ENCODE measurements around the gene RAPH1.

Gene RAPH1

DNA sequence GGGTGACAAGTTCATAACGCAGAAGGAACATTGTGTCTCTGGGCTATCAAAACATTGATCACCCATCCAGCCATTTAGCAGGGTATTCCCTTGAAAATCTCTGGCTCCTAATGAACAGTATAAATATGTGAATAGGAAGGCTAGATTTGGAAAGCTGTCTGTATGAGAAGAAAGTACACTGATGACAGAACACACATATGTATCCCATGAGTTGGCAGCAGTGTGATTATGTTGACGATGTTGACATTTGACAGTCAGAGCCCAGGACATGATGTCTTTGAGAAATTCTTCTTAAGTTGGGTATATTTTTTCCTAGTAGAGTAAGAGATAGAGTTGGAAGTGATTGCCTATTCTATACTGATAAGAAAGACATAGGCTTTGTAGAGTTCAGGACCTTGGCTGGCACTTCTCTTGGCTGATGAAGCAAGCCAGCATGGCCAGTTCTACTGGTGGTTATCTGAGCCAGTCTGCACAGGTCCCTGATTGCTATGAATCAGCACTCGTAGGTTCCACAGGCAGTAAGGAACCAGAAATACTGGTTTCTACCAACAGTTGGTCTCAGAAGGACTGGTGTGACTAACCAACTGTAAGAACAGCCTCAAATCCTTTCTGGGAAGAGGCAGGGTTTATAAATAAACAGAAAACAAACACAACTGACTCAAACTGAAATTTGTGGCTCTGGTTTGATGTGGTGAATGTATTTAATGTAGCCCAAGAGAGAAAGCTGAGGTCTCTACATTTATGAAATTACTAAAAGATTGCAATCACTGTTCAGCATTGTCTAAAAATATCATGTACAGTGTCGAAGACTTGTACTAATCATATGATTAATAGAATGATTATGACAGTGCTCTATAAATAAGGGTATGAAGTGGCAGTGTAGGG is 43.9 kb upstream of the RAPH1 start:
- H3K9ac ChIP-seq (ENCODE audit: insufficient read length) = no peak overlapping the region
- no peak overlapping the region for H3K4me3 ChIP-seq
- no peak overlapping the region for H3K27ac ChIP-seq
- no peak for DNase-seq (ENCODE audit: low read depth, low spot score)
- no peaks in the 10 kb centered on the region for H3K9me3 ChIP-seq (ENCODE audit: low read depth, low read length)
- no peak for TF ChIP-seq FOXP2 (optimal IDR thresholded peaks at IDR 0.05; ENCODE audit: control extremely low read depth, extremely low read length, insufficient read depth)
- no peaks in the 10 kb centered on the region for H3K36me3 ChIP-seq (ENCODE audit: insufficient read depth, low read length)

DNA sequence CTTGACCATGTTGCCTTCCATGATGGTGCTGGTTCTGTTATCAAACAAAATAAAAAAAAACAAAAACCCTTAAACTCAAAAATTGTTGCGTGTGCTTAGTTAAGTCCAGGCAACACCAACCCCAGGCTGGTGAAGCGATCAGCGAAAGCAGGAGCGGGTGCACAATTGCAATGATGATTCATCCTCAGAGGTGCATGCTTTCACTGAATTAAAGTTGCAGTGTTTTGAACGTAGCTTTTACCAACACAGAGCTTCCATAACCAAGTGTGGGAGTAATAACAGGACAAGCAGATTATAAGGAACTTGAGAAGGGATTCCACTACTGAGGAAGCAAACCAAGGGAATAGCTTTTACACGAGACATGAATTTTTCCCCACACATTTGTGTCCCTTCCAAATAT is 39.7 kb upstream of the RAPH1 start:
- Histone ChIP-seq H3K9me3 (ENCODE audit: low read depth, low read length) (no peaks in the 10 kb centered on the region), H3K4me3 (no peak overlapping the region), H3K36me3 (ENCODE audit: insufficient read depth, low read length) (no peaks in the 10 kb centered on the region), H3K9ac (ENCODE audit: insufficient read length) (no peak overlapping the region), H3K27ac (no peak overlapping the region)
- TF ChIP-seq POLR2AphosphoS5 (IDR thresholded peaks at IDR 0.05; ENCODE audit: borderline replicate concordance, low read depth, low read length) (no peak), EZH2 (IDR thresholded peaks at IDR 0.05) (no peak), FOXP2 (optimal IDR thresholded peaks at IDR 0.05; ENCODE audit: control extremely low read depth, extremely low read length, insufficient read depth) (no peak)
- no peak for DNase-seq (ENCODE audit: low read depth, low spot score)

DNA sequence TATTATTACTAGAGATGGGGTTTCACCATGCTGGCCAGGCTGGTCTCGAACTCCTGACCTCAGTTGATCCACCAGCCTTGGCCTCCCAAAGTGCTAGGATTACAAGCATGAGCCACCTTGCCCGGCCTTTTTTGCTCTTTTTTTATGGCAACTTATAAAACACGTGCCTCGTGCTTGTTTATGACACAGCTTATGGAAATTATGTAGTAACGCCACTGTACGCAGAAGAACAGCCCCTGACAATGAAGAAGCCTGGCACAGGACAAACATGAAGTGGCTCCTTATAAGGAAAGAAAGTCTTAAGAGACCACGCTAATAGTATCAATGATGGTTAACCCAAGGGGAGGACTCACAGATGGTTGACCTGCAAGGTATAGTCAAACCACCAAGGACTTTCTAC is 37.2 kb upstream of the RAPH1 start:
- no peak for DNase-seq (ENCODE audit: low read depth, low spot score)
- no peak overlapping the region for H3K9ac ChIP-seq (ENCODE audit: insufficient read length)
- no peak overlapping the region for H3K27ac ChIP-seq
- H3K9me3 ChIP-seq (ENCODE audit: low read depth, low read length) = no peaks in the 10 kb centered on the region
- no peak overlapping the region for H3K4me3 ChIP-seq
- TF ChIP-seq FOXP2 (optimal IDR thresholded peaks at IDR 0.05; ENCODE audit: control extremely low read depth, extremely low read length, insufficient read depth) = no peak
- no peak for TF ChIP-seq POLR2AphosphoS5 (IDR thresholded peaks at IDR 0.05; ENCODE audit: borderline replicate concordance, low read depth, low read length)
- TF ChIP-seq EZH2 (IDR thresholded peaks at IDR 0.05) = no peak
- H3K36me3 ChIP-seq (ENCODE audit: insufficient read depth, low read length) = no peaks in the 10 kb centered on the region

DNA sequence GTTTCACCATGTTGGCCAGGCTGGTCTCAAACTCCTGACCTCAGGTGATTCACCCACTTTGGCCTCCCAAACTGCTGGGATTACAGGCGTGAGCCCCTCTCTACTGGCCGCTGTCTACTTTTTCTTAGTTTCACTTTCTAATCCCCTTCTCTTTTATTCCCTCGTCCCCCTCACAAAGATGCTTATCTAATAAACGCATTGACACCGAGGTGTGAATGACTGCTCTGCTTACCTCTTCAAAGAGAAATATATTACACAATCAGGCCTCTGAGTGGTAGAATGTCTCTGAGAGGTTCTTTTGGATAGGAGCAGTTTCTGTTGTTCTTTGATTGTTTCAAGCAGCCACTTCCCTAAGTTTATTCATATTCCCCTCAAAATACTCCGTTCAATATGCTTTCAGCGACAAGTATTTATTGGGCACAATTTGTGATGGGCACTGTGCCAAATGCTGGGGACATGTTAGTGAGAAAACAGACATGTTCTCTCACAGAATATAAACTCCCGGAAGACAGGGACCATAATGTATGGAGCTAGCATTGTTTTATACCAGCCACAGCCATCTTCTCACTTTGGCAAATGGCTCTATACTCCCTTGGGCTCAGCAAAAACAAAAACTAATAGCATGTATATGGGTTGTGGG is 34.7 kb upstream of the RAPH1 start:
- Histone ChIP-seq H3K27ac (no peak overlapping the region), H3K9ac (ENCODE audit: insufficient read length) (no peak overlapping the region), H3K9me3 (ENCODE audit: low read depth, low read length) (no peaks in the 10 kb centered on the region), H3K4me3 (no peak overlapping the region), H3K36me3 (ENCODE audit: insufficient read depth, low read length) (no peaks in the 10 kb centered on the region)
- DNase-seq (ENCODE audit: low read depth, low spot score) = no peak
- no peak for TF ChIP-seq EZH2 (IDR thresholded peaks at IDR 0.05)
- TF ChIP-seq POLR2AphosphoS5 (IDR thresholded peaks at IDR 0.05; ENCODE audit: borderline replicate concordance, low read depth, low read length) = no peak
- no peak for TF ChIP-seq FOXP2 (optimal IDR thresholded peaks at IDR 0.05; ENCODE audit: control extremely low read depth, extremely low read length, insufficient read depth)

DNA sequence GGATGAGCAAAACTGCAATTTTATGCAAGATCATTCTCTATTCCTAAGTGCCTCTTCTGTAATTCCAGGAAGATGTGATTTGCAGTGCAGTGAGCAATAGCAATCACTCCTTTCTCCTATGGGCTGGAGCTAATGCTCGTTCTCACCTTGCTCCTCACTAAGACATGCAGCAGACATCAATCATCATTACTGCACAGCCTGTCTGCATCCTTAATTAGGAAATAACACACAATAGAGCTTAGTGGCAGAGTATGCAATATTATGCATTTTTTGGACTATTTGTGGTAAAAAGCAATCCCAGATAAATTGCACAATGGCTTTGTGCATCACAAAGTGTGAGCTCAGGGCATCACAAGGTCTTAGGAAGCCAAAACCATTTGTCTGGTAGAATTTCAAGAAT is 32.6 kb upstream of the RAPH1 start:
- no peak overlapping the region for H3K9ac ChIP-seq (ENCODE audit: insufficient read length)
- no peak overlapping the region for H3K27ac ChIP-seq
- no peak overlapping the region for H3K4me3 ChIP-seq
- H3K36me3 ChIP-seq (ENCODE audit: insufficient read depth, low read length) = no peaks in the 10 kb centered on the region
- no peaks in the 10 kb centered on the region for H3K9me3 ChIP-seq (ENCODE audit: low read depth, low read length)
- TF ChIP-seq EZH2 (IDR thresholded peaks at IDR 0.05) (no peak), POLR2AphosphoS5 (IDR thresholded peaks at IDR 0.05; ENCODE audit: borderline replicate concordance, low read depth, low read length) (no peak), FOXP2 (optimal IDR thresholded peaks at IDR 0.05; ENCODE audit: control extremely low read depth, extremely low read length, insufficient read depth) (no peak)
- DNase-seq (ENCODE audit: low read depth, low spot score) = no peak

DNA sequence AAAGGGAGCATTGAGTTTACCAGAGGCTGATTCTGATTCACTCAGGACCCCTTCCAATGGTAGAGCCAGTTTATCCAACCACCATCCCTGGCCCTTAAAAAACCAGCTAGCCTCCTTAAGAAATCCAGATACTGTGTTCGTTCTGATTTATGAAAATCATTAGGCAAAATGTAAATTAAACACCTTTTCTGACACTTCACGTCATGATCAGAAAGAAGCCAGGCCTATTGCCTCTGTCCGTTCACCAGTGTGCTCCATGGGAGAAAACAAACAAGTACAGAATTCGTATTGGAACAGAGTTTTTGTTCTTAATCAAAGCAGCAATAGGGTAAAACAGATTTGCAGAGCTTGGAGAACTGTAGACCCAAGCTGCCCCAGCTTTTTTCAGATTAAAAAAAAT is 31.1 kb upstream of the RAPH1 start:
- no peak overlapping the region for H3K9ac ChIP-seq (ENCODE audit: insufficient read length)
- H3K9me3 ChIP-seq (ENCODE audit: low read depth, low read length) = no peaks in the 10 kb centered on the region
- no peaks in the 10 kb centered on the region for H3K36me3 ChIP-seq (ENCODE audit: insufficient read depth, low read length)
- H3K4me3 ChIP-seq = no peak overlapping the region
- H3K27ac ChIP-seq = no peak overlapping the region
- no peak for DNase-seq (ENCODE audit: low read depth, low spot score)
- TF ChIP-seq POLR2AphosphoS5 (IDR thresholded peaks at IDR 0.05; ENCODE audit: borderline replicate concordance, low read depth, low read length) = no peak
- TF ChIP-seq EZH2 (IDR thresholded peaks at IDR 0.05) = no peak
- no peak for TF ChIP-seq FOXP2 (optimal IDR thresholded peaks at IDR 0.05; ENCODE audit: control extremely low read depth, extremely low read length, insufficient read depth)

DNA sequence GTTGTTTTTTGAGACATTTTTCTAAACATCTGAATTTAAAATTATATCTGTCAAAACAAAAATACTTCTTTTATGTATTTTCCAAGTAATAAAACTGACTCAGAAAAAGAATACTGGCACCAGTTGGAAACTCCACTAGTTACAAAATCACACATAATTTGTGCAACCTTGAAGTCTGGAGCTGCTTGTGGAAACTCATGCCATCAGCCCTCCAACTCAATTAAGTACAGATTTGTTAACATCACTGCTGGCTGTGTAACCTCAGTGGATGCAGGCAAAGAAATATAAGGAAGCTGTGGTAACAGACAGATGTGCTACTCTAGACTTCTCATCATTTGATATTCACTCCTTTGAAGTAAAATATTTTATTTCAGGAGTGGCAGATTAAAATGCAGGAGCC is 30.0 kb upstream of the RAPH1 start:
- Histone ChIP-seq H3K4me3 (no peak overlapping the region), H3K9ac (ENCODE audit: insufficient read length) (no peak overlapping the region), H3K9me3 (ENCODE audit: low read depth, low read length) (no peaks in the 10 kb centered on the region), H3K36me3 (ENCODE audit: insufficient read depth, low read length) (no peaks in the 10 kb centered on the region), H3K27ac (no peak overlapping the region)
- TF ChIP-seq EZH2 (IDR thresholded peaks at IDR 0.05) (no peak), FOXP2 (optimal IDR thresholded peaks at IDR 0.05; ENCODE audit: control extremely low read depth, extremely low read length, insufficient read depth) (no peak), POLR2AphosphoS5 (IDR thresholded peaks at IDR 0.05; ENCODE audit: borderline replicate concordance, low read depth, low read length) (no peak)
- no peak for DNase-seq (ENCODE audit: low read depth, low spot score)

DNA sequence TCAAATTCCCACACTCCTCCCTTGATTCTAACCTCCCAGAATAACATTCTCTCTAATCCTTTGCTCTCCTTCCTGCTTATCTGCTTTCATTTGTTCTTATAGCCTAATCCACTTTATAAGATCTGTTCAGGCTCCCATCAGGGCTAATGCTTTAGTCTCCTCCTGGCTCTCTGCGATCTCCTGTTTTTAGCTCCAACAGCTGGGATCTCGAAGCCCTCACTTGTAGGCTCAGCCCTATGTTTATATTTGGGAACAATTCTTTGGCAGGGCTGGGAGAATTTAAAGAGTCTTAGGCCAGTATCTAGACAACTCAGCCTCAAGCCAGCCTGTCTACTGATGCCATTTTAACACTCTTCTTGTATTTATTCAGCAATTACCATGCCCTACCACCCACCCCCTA is 27.2 kb upstream of the RAPH1 start:
- Histone ChIP-seq H3K4me3 (no peak overlapping the region), H3K9me3 (ENCODE audit: low read depth, low read length) (no peaks in the 10 kb centered on the region), H3K9ac (ENCODE audit: insufficient read length) (no peak overlapping the region), H3K36me3 (ENCODE audit: insufficient read depth, low read length) (no peaks in the 10 kb centered on the region), H3K27ac (no peak overlapping the region)
- no peak for DNase-seq (ENCODE audit: low read depth, low spot score)
- TF ChIP-seq FOXP2 (optimal IDR thresholded peaks at IDR 0.05; ENCODE audit: control extremely low read depth, extremely low read length, insufficient read depth) = no peak
- no peak for TF ChIP-seq POLR2AphosphoS5 (IDR thresholded peaks at IDR 0.05; ENCODE audit: borderline replicate concordance, low read depth, low read length)
- TF ChIP-seq EZH2 (IDR thresholded peaks at IDR 0.05) = no peak
